ENCODE results near the gene ATP8A2. TPM values are rescaled to one million over a fixed set of nuclear protein-coding genes. Genes with fewer than 3 reads are reported as not detected.
A peak's percentile ranks its signal among the peaks of the same experiment; 100 is the strongest.

Gene ATP8A2
- total RNA-seq, 1 donor from 2014 or later = 3.4 TPM

- peak overlapping the region; percentile 30 for H3K27ac Mint-ChIP-seq (ENCODE audit: unreplicated experiment)
- no peak for TF ChIP-seq CTCF (conservative IDR thresholded peaks at IDR 0.05)
Measured at GRCh38 chr13:25687471-25688225, 315.9 kb downstream of the ATP8A2 start.

GRCh38 chr13:25688536-25688935 is 316.8 kb downstream of the ATP8A2 start:
- Mint-ChIP-seq H3K27ac (ENCODE audit: unreplicated experiment) (no peak overlapping the region), H3K9me3 (peaks cover 2% of the 10 kb centered on the region), H3K36me3 (ENCODE audit: low read depth) (peaks cover 3% of the 10 kb centered on the region), H3K27me3 (ENCODE audit: low read depth) (no peaks in the 10 kb centered on the region), H3K4me1 (peaks cover 31% of the 10 kb centered on the region), H3K4me3 (no peak overlapping the region)
- DNase-seq (ENCODE audit: low read depth, low spot score) = no peak
- no peak for TF ChIP-seq CTCF (conservative IDR thresholded peaks at IDR 0.05)

More at GRCh38 chr13:25687471-25688225, 315.9 kb downstream of the ATP8A2 start:
- Mint-ChIP-seq H3K27me3 (ENCODE audit: low read depth) (no peaks in the 10 kb centered on the region), H3K4me3 (no peak overlapping the region), H3K9me3 (no peaks in the 10 kb centered on the region), H3K36me3 (ENCODE audit: low read depth) (no peaks in the 10 kb centered on the region), H3K4me1 (peaks cover 31% of the 10 kb centered on the region)
- no peak for DNase-seq (ENCODE audit: low read depth, low spot score)

GRCh38 chr13:25689539-25689938 is 317.8 kb downstream of the ATP8A2 start:
- Mint-ChIP-seq H3K4me1 (peaks cover 26% of the 10 kb centered on the region), H3K4me3 (no peak overlapping the region), H3K27ac (ENCODE audit: unreplicated experiment) (no peak overlapping the region), H3K9me3 (peaks cover 2% of the 10 kb centered on the region), H3K36me3 (ENCODE audit: low read depth) (peaks cover 3% of the 10 kb centered on the region), H3K27me3 (ENCODE audit: low read depth) (no peaks in the 10 kb centered on the region)
- no peak for DNase-seq (ENCODE audit: low read depth, low spot score)
- no peak for TF ChIP-seq CTCF (conservative IDR thresholded peaks at IDR 0.05)

GRCh38 chr13:25690582-25690981 is 318.8 kb downstream of the ATP8A2 start:
- Mint-ChIP-seq H3K27me3 (ENCODE audit: low read depth) (no peaks in the 10 kb centered on the region), H3K9me3 (peaks cover 3% of the 10 kb centered on the region), H3K27ac (ENCODE audit: unreplicated experiment) (no peak overlapping the region), H3K4me3 (no peak overlapping the region), H3K4me1 (peaks cover 16% of the 10 kb centered on the region), H3K36me3 (ENCODE audit: low read depth) (peaks cover 3% of the 10 kb centered on the region)
- TF ChIP-seq CTCF (conservative IDR thresholded peaks at IDR 0.05) = no peak
- no peak for DNase-seq (ENCODE audit: low read depth, low spot score)

- peak overlapping the region; percentile 16 for H3K27ac Mint-ChIP-seq (ENCODE audit: unreplicated experiment)
- no peak overlapping the region for H3K4me3 Mint-ChIP-seq
- H3K27me3 Mint-ChIP-seq (ENCODE audit: low read depth) = no peaks in the 10 kb centered on the region
- no peak for DNase-seq (ENCODE audit: low read depth, low spot score)
- H3K4me1 Mint-ChIP-seq = peaks cover 10% of the 10 kb centered on the region
- peaks cover 3% of the 10 kb centered on the region for H3K36me3 Mint-ChIP-seq (ENCODE audit: low read depth)
- peaks cover 5% of the 10 kb centered on the region for H3K9me3 Mint-ChIP-seq
- no peak for TF ChIP-seq CTCF (conservative IDR thresholded peaks at IDR 0.05)
Measured at GRCh38 chr13:25691654-25692053, 319.9 kb downstream of the ATP8A2 start.
